Lower leg skin (tissue), 3 donors: ENCODE data around the gene POLN.

Experiments used
- CTCF ChIP-seq, 3 donors: fragments of 450-650 bp; IDR thresholded peaks; one replicate each; pipeline ENCODE4 v1.5.1; 2016; ENCODE audit warnings: antibody characterized with exemption in 3 of 3, mild to moderate bottlenecking in 3 of 3, moderate library complexity in 2 of 3
- POLR2A ChIP-seq, 2 donors: fragments of 450-650 bp; IDR thresholded peaks; one replicate each; pipeline ENCODE4 v1.6.1; 2016 to 2017; ENCODE audit warnings: antibody characterized with exemption in 2 of 2, mild to moderate bottlenecking in 1 of 2, moderate library complexity in 1 of 2

GRCh38 chr4:2044119-2044485, 197.8 kb downstream of the POLN start:
- TF ChIP-seq CTCF (IDR thresholded peaks at IDR 0.05) (no peak), POLR2A (IDR thresholded peaks at IDR 0.05) (no peak)
